ENCODE results near the gene CFAP221. TPM values are rescaled to one million over a fixed set of nuclear protein-coding genes. Genes with fewer than 3 reads are reported as not detected.

Gene CFAP221
- total and polyA plus RNA-seq, 10 of the 15 experiments (the other 5 are each of a cell fraction or from before 2014, with no cell fraction given): not detected

- in situ Hi-C loops (cut with MboI): no loop called here
- intact Hi-C loops (cut with micrococcal nuclease; ENCODE audit: unreplicated experiment): no loop called here
- no peak overlapping the region for H2AFZ ChIP-seq (ENCODE audit: control insufficient read depth, low read depth, low read length)
- H3K79me2 ChIP-seq (ENCODE audit: control insufficient read depth, insufficient read depth, low read length): no peaks in the 10 kb centered on the region
- H3K9me3 ChIP-seq (replicated peaks; ENCODE audit: control insufficient read depth, insufficient read depth, low read length): peaks cover 2% of the 10 kb centered on the region; the same call in 2 of the 3 replicates
- H3K4me3 ChIP-seq: no peak overlapping the region
- 33% methylated on average over 2 of the region's 2 CpGs for WGBS (ENCODE audit: insufficient coverage, insufficient replicate concordance, low lambda C conversion rate, missing lambda C conversion rate)
- BruUV-seq (replicated peaks): no TSS peak
- ChIA-PET SMC1A (ENCODE audit: uncharacterized antibody, unreplicated experiment) (interaction anchor here (0.7 to 1.3 kb wide), 2 partner anchors 10 to 460 kb away, joined by 3 read pairs; no protein-coding TSS in a partner anchor), CTCF (interaction anchor here (1.4 to 3.1 kb wide), 2 partner anchors 11 kb away, joined by 4 to 14 read pairs; no protein-coding TSS in a partner anchor), POLR2A (no interaction called here), RAD21 (ENCODE audit: unreplicated experiment) (interaction anchor here (0.6 kb wide), 1 partner anchor 28 kb away, joined by 4 read pairs; the partner anchor contains the start of gene TMEM177)
- no peak for TF ChIP-seq HDGF (IDR thresholded peaks at IDR 0.05)
- TF ChIP-seq FOXM1 (IDR thresholded peaks at IDR 0.05; ENCODE audit: low read depth, low read length): no peak
- TF ChIP-seq MEF2B (IDR thresholded peaks at IDR 0.05; ENCODE audit: partially characterized antibody, poor library complexity, severe bottlenecking): no peak
- no peak for TF ChIP-seq PML (IDR thresholded peaks at IDR 0.05; ENCODE audit: low read length)
- TF ChIP-seq KDM1A (IDR thresholded peaks at IDR 0.05; ENCODE audit: borderline replicate concordance): no peak
- no peak for TF ChIP-seq TCF7 (IDR thresholded peaks at IDR 0.05; ENCODE audit: borderline replicate concordance)
- TF ChIP-seq USF2 (IDR thresholded peaks at IDR 0.05; ENCODE audit: borderline replicate concordance, low read depth, low read length): no peak
- TF ChIP-seq EP300 (IDR thresholded peaks at IDR 0.05; ENCODE audit: borderline replicate concordance in 1 of 2, control insufficient read depth in 1 of 2, low read depth in 2 of 2, low read length in 2 of 2): no peak
- TF ChIP-seq MTA3 (IDR thresholded peaks at IDR 0.05; ENCODE audit: borderline replicate concordance, low read length): no peak
- no peak for TF ChIP-seq TARDBP (IDR thresholded peaks at IDR 0.05; ENCODE audit: borderline replicate concordance)
- TF ChIP-seq HDAC2 (IDR thresholded peaks at IDR 0.05): no peak
- no peaks in the 10 kb centered on the region for H4K20me1 ChIP-seq (ENCODE audit: control insufficient read depth, insufficient read depth)
- no peaks in the 10 kb centered on the region; a peak in 1 of 4 replicates for H3K27me3 ChIP-seq (replicated peaks in 1 of 2; ENCODE audit: control insufficient read depth in 2 of 2, insufficient read depth in 2 of 2, low read length in 1 of 2)
- ATAC-seq: no peak
- H3K4me1 ChIP-seq (ENCODE audit: control insufficient read depth, insufficient read depth, low read length): peaks cover 4% of the 10 kb centered on the region; the same call in 1 of the 2 replicates
- DNase-seq (ENCODE audit: low read depth, low spot score): no peak
- no peaks in the 10 kb centered on the region for H3K36me3 ChIP-seq (ENCODE audit: control insufficient read depth in 2 of 2, insufficient read depth in 2 of 2, low read length in 1 of 2)
- H3K9ac ChIP-seq (ENCODE audit: control insufficient read depth, insufficient read depth, low read length): no peak overlapping the region
- no peak overlapping the region for H3K4me2 ChIP-seq (ENCODE audit: control insufficient read depth, insufficient read depth)
- no peak overlapping the region for H3K27ac ChIP-seq (ENCODE audit: control insufficient read depth, insufficient read depth)
- no peak for FAIRE-seq
These were observed 106.7 kb downstream of the CFAP221 start for GRCh38 chr2:119650846-119651370.
